ENCODE data around the gene MRPS10.

The MRPS10 gene

GRCh38 chr6:42217519-42218367, at the start of gene MRPS10:
Gene MRPS10 (minus strand): TSS chr6:42217861. CDS start chr6:42217849, 12 bp downstream.
- DNase-seq (ENCODE audit: low read depth), result peak; percentile 82

GRCh38 chr6:42266538-42266937, 48.9 kb upstream of the MRPS10 start:
- no peak for DNase-seq (ENCODE audit: low read depth)

- no peak for DNase-seq (ENCODE audit: low read depth)
Measured at GRCh38 chr6:42264852-42265390, 47.3 kb upstream of the MRPS10 start.

GRCh38 chr6:42264162-42264851, 46.6 kb upstream of the MRPS10 start:
- DNase-seq (ENCODE audit: low read depth), result no peak

GRCh38 chr6:42263165-42263728, 45.6 kb upstream of the MRPS10 start:
- no peak for DNase-seq (ENCODE audit: low read depth)

- DNase-seq (ENCODE audit: low read depth), result no peak
Measured at GRCh38 chr6:42260972-42261371, 43.3 kb upstream of the MRPS10 start.

- DNase-seq (ENCODE audit: low read depth), result no peak
Measured at GRCh38 chr6:42260396-42260888, 42.8 kb upstream of the MRPS10 start.

- DNase-seq (ENCODE audit: low read depth), result no peak
Measured at GRCh38 chr6:42259841-42260395, 42.3 kb upstream of the MRPS10 start.

- no peak for DNase-seq (ENCODE audit: low read depth)
Measured at GRCh38 chr6:42259286-42259685, 41.6 kb upstream of the MRPS10 start.

GRCh38 chr6:42257614-42258013, 40.0 kb upstream of the MRPS10 start:
- no peak for DNase-seq (ENCODE audit: low read depth)

GRCh38 chr6:42257063-42257462, 39.4 kb upstream of the MRPS10 start:
- no peak for DNase-seq (ENCODE audit: low read depth)

GRCh38 chr6:42255050-42255449, 37.4 kb upstream of the MRPS10 start:
- DNase-seq (ENCODE audit: low read depth), result no peak

- no peak for DNase-seq (ENCODE audit: low read depth)
Measured at GRCh38 chr6:42254505-42254904, 36.8 kb upstream of the MRPS10 start.

GRCh38 chr6:42251911-42252637, 34.4 kb upstream of the MRPS10 start:
- DNase-seq (ENCODE audit: low read depth), result no peak

GRCh38 chr6:42251500-42251899, 33.8 kb upstream of the MRPS10 start:
- no peak for DNase-seq (ENCODE audit: low read depth)

GRCh38 chr6:42250274-42250931, 32.7 kb upstream of the MRPS10 start:
- DNase-seq (ENCODE audit: low read depth), result no peak

- DNase-seq (ENCODE audit: low read depth), result no peak
Measured at GRCh38 chr6:42249279-42249678, 31.6 kb upstream of the MRPS10 start.

GRCh38 chr6:42243046-42243445, 25.4 kb upstream of the MRPS10 start:
- no peak for DNase-seq (ENCODE audit: low read depth)

GRCh38 chr6:42241915-42242314, 24.3 kb upstream of the MRPS10 start:
- no peak for DNase-seq (ENCODE audit: low read depth)

- DNase-seq (ENCODE audit: low read depth), result no peak
Measured at GRCh38 chr6:42239736-42240375, 22.2 kb upstream of the MRPS10 start.

- no peak for DNase-seq (ENCODE audit: low read depth)
Measured at GRCh38 chr6:42239333-42239732, 21.7 kb upstream of the MRPS10 start.

Measured in HS-5 (cell line).